ENCODE data around the gene ARL15. TPM values are rescaled to one million over a fixed set of nuclear protein-coding genes. Genes with fewer than 3 reads are reported as not detected.

ARL15 gene
- total RNA-seq, 6 donors from 2014 or later, result 6.7 to 36.4 (median 20.7) TPM

GRCh38 chr5:53834500-53834899 is 475.9 kb downstream of the ARL15 start:
- H3K36me3 ChIP-seq, result no peaks in the 10 kb centered on the region
- DNase-seq (no peak), ATAC-seq (ENCODE audit: low FRiP score in 2 of 2) (no peak)
- TF ChIP-seq POLR2AphosphoS5 (IDR thresholded peaks at IDR 0.05), result no peak
- no peak for TF ChIP-seq CTCF (IDR thresholded peaks at IDR 0.05)
- no peaks in the 10 kb centered on the region for H3K27me3 ChIP-seq
- WGBS, 2 donors, result 69 to 77% methylated on average over 4 of the region's 4 CpGs
- H3K9me3 ChIP-seq, result no peaks in the 10 kb centered on the region
- no peak overlapping the region for H3K4me3 ChIP-seq
- H3K27ac ChIP-seq, result no peak overlapping the region
- no peaks in the 10 kb centered on the region for H3K4me1 ChIP-seq

Small RNA genes lying within 50 kb of the gene (small RNA-seq; reads per million reads assigned to genes)
- gene AC008873.1, result 0 reads per million in 4 donors
- 0 reads per million in 4 donors for gene MIR4459
- 0 reads per million in 4 donors for gene MIR581
- 0 reads per million in 4 donors for gene RNU6-272P

Other genes starting within 250 kb of the ARL15 start
- 1 to 10 TPM in 2 of 6 donors, under 1 TPM in 2, not detected in 2; 0.44 to 3.3 (median 1.6) TPM for gene HSPB3, start 145.1 kb upstream of the ARL15 start, total RNA-seq
- 10 to 100 TPM; 22.4 to 50.2 (median 43.3) TPM for gene SNX18, start 207.2 kb upstream of the ARL15 start, total RNA-seq

Data from upper lobe of left lung (tissue), 6 donors.